Measurements from ENCODE around the gene RPL21.
A peak's percentile ranks its signal among the peaks of the same experiment; 100 is the strongest.
"Not testable (repeated sequence)": the region's sequence is repeated elsewhere in the genome, so short reads cannot be mapped to it uniquely, and the experiment has no call there.

Gene RPL21

DNA sequence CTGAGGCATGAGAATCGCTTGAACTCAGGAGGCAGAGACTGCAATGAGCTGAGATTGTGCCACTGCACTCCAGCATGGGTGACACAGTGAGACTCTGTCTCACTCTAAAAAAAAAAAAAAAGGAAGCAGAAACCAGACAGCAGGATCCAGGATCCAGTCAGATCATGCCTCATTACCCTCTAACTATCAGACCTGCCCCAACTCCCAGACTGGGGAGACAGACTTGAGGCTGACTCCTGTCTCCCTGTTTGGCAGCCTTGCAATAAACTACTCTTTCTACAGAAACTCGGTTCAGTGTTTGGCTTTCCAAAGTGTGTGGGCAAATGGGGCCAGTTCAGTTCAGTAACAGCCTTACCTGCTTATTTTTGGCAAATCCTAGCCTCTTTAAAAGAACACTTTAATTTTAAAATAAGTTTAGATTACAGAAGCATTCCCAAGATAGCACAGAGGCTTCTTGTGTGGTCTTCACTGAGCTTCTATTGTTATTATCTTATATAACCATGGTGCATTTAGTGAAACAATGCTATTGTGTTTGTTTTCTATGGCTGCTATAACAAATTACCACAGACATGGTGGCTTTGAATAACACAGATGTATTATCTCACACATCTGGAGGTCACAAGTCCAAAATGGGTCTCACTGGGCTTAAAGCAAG is 37.8 kb downstream of the RPL21 start:
- peak in 4 of 56 donors; percentile 23 to 32 (median 30) for DNase-seq

GRCh38 chr13:27290715-27291114 is 39.4 kb downstream of the RPL21 start:
- no peak for DNase-seq

DNA sequence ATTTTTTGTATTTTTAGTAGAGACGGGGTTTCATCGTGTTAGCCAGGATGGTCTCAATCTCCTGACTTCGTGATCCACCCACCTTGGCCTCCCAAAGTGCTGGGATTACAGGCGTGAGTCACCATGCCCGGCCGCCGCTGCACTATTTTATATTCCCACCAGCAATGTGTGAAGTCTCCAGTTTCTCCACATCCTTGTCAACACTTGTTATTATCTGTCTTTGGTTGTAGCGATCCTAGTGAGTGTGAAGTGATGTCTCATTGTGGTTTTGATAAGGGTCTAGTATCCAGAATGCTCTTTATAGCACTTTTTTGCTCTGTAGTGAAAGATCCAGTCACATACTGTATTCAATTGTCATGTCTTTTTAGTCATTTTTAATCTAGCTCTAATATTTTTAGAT is 40.6 kb downstream of the RPL21 start:
- not testable (repeated sequence) for DNase-seq

- DNase-seq = peak in 6 of 56 donors; percentile 3 to 38 (median 27)
Measured at GRCh38 chr13:27293076-27293691, 41.8 kb downstream of the RPL21 start.

- DNase-seq = no peak
Measured at GRCh38 chr13:27293873-27294515, 42.6 kb downstream of the RPL21 start.

DNA sequence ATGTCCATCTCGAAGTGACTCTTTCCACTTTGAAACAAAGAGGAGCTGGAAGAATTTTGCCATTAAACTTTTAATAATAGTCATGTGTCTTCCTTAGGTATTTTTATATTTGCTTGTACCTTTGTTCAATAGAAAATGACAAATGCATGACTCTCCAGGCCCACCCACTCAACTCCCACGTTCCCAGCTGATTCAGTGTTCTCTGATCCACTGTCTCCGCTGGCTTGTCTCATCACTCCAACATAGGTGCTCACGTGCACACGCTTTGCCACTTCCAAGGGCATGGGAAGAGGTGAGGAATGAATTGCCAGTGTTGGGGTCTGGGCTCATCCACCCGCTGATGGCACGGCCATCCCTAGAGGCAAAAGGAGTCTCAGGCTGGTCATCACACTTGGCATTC is 43.7 kb downstream of the RPL21 start:
- DNase-seq = no peak

GRCh38 chr13:27295660-27296059 is 44.3 kb downstream of the RPL21 start:
- DNase-seq = no peak

GRCh38 chr13:27296496-27296895 is 45.1 kb downstream of the RPL21 start:
- no peak for DNase-seq

- DNase-seq = no peak
Measured at GRCh38 chr13:27298849-27299248, 47.5 kb downstream of the RPL21 start.

DNA sequence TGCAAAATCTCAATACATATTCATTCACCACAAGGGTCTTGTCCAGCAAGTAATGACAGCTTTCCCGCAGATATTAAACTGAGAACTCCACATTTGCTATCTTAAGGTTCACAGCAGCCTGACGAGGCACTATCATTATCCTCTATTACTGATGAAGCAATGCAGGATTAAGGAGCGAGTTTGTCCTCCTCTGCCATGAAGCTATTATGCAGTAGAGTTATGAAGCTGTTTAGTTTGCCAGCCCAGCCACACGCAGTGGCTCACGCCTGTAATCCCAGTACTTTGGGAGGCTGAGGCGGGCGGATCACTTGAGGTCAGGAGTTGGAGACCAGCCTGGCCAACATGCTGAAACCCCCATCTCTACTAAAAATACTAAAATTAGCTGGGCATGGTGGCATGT is 49.0 kb downstream of the RPL21 start:
- not testable (repeated sequence) for DNase-seq

DNA sequence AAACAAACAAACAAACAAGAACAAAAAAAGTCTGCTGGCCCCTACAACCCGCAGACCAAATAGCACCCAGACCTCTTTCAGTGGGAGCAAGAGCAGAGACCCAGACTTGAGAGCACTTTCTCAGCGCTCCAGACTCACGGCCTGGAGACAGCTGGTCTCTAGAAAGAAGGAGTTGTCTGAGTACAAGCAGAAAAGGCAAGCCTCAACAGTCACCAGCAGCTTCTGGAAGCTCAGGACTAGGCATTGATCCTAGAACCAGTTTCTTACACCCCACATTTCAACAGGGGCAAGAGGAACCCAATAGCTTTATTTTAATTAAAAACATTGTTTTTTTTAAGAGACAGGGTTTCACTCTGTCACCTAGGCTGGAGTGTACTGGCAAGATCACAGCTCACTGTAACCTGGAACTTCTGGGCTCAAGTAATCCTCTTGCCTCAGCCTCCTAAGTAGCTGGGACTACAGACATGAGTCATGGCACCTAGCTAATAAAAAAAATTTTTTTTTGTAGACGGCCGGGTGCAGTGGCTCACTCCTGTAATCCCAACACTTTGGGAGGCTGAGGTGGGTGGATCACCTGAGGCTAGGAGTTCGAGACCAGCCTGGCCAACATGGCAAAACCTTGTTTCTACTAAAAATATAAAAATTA is 49.7 kb downstream of the RPL21 start:
- no peak for DNase-seq

GRCh38 chr13:27302643-27303262 is 51.4 kb downstream of the RPL21 start:
- DNase-seq = no peak

DNA sequence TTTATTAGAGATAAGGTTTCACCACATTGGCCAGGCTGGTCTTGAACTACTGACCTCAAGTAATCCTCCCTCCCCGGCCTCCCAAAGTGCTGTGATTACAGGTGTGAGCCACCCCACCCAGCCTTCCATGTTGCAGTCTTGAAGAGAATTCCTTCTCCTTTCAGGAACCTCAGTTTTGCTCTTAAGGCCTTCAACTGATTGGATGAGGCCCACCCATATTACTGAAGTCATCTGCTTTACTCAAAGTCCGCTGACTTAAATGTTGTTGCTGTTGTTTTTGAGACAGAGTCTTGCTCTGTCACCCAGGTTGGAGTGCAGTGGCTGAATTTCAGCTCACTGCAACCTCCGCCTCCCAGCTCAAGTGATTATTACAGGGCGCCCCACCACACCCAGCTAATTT is 52.7 kb downstream of the RPL21 start:
- DNase-seq = no peak

DNA sequence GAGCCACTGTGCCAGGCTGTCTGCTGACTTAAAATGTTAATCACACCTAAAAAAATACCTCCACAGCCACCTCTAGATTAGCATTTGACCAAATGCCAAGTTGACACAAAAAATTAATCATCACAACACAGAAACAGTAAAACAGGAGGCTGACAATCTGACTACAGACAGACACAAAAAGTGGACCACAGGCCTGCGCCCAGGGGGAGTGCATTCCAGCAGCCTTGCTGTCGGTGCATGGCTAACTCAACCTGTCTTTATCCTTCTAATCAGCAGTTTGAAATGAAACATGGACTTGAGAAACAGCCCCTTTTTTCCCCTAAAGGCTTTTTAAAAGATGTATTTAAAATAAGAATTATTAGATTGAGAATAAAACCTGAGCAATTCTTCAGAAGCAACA is 53.3 kb downstream of the RPL21 start:
- DNase-seq = no peak
